Progenitor cell of endocrine pancreas (in vitro differentiated cells): ENCODE data around the gene DLX5. TPM values are rescaled to one million over a fixed set of nuclear protein-coding genes. Genes with fewer than 3 reads are reported as not detected.

Experiments used
- DNase-seq: peaks from one replicate; pipeline ENCODE4 v3.0.0; 2021; ENCODE audit warnings: low spot score; ENCODE audit not compliant: unreplicated experiment
- H3K27ac Mint-ChIP-seq: 2 replicates; pipeline ENCODE4 v1.8.0; 2021; ENCODE audit warnings: mild to moderate bottlenecking, moderate library complexity, mixed read lengths
- H3K27me3 Mint-ChIP-seq: 2 replicates; pipeline ENCODE4 v1.8.0; 2021; ENCODE audit warnings: mixed read lengths
- H3K36me3 Mint-ChIP-seq: 2 replicates; pipeline ENCODE4 v1.8.0; 2022; ENCODE audit warnings: mixed read lengths; ENCODE audit not compliant: insufficient read depth
- H3K4me1 Mint-ChIP-seq: 2 replicates; pipeline ENCODE4 v1.8.0; 2021; ENCODE audit warnings: low read depth, mixed read lengths
- H3K4me3 Mint-ChIP-seq: 2 replicates; pipeline ENCODE4 v1.8.0; 2021; ENCODE audit warnings: low read depth, mild to moderate bottlenecking, moderate library complexity, mixed read lengths
- H3K9me3 Mint-ChIP-seq: 2 replicates; pipeline ENCODE4 v1.8.0; 2021; ENCODE audit warnings: low read depth, mixed read lengths
- CTCF ChIP-seq: fragments of 200-600 bp; sonication (generic); IDR thresholded peaks from one replicate; pipeline ENCODE4 v1.5.0; 2021; ENCODE audit warnings: antibody characterized with exemption, mild to moderate bottlenecking; ENCODE audit not compliant: unreplicated experiment
- total RNA-seq: library from RNA; stranded (reverse); gene quantifications from 2 replicates; pipeline ENCODE4 v1.2.1, GENCODE V29; 2021

The DLX5 gene
- total RNA-seq, 1 donor from 2014 or later: 1.7 TPM

- H3K27me3 Mint-ChIP-seq: peaks cover 85% of the 10 kb centered on the region
- H3K9me3 Mint-ChIP-seq: no peaks in the 10 kb centered on the region
- no peak overlapping the region for H3K27ac Mint-ChIP-seq
- peak overlapping the region; percentile 72 for H3K4me3 Mint-ChIP-seq
- DNase-seq: no peak
- no peak for TF ChIP-seq CTCF
- peaks cover 19% of the 10 kb centered on the region for H3K4me1 Mint-ChIP-seq
- no peaks in the 10 kb centered on the region for H3K36me3 Mint-ChIP-seq
These were observed 484 bp upstream of the DLX5 start for GRCh38 chr7:97025130-97025499.

GRCh38 chr7:97022491-97023306 lies 1.9 kb downstream of the DLX5 start:
- peaks cover 98% of the 10 kb centered on the region for H3K27me3 Mint-ChIP-seq
- no peak for DNase-seq
- no peak overlapping the region for H3K27ac Mint-ChIP-seq
- H3K9me3 Mint-ChIP-seq: no peaks in the 10 kb centered on the region
- peaks cover 19% of the 10 kb centered on the region for H3K4me1 Mint-ChIP-seq
- peak overlapping the region; percentile 72 for H3K4me3 Mint-ChIP-seq
- no peaks in the 10 kb centered on the region for H3K36me3 Mint-ChIP-seq
- no peak for TF ChIP-seq CTCF

GRCh38 chr7:97021747-97022490 lies 2.7 kb downstream of the DLX5 start:
- Mint-ChIP-seq H3K4me3 (peak overlapping the region; percentile 72), H3K36me3 (no peaks in the 10 kb centered on the region), H3K27me3 (peaks cover 98% of the 10 kb centered on the region), H3K27ac (peak overlapping the region; percentile 7), H3K4me1 (peaks cover 19% of the 10 kb centered on the region), H3K9me3 (no peaks in the 10 kb centered on the region)
- DNase-seq: peak; percentile 14
- no peak for TF ChIP-seq CTCF

- DNase-seq: no peak
- H3K4me1 Mint-ChIP-seq: peaks cover 21% of the 10 kb centered on the region
- peak overlapping the region; percentile 42 for H3K4me3 Mint-ChIP-seq
- no peaks in the 10 kb centered on the region for H3K36me3 Mint-ChIP-seq
- H3K27ac Mint-ChIP-seq: peak overlapping the region; percentile 7
- no peak for TF ChIP-seq CTCF
- H3K9me3 Mint-ChIP-seq: no peaks in the 10 kb centered on the region
- peaks cover 98% of the 10 kb centered on the region for H3K27me3 Mint-ChIP-seq
These were observed 3.5 kb downstream of the DLX5 start for GRCh38 chr7:97020996-97021746.

- no peak for TF ChIP-seq CTCF
- no peaks in the 10 kb centered on the region for H3K36me3 Mint-ChIP-seq
- no peaks in the 10 kb centered on the region for H3K9me3 Mint-ChIP-seq
- peaks cover 98% of the 10 kb centered on the region for H3K27me3 Mint-ChIP-seq
- peaks cover 21% of the 10 kb centered on the region for H3K4me1 Mint-ChIP-seq
- peak overlapping the region; percentile 42 for H3K4me3 Mint-ChIP-seq
- H3K27ac Mint-ChIP-seq: no peak overlapping the region
- no peak for DNase-seq
These were observed 4.0 kb downstream of the DLX5 start for GRCh38 chr7:97020601-97020995.
